Gastrocnemius medialis (tissue), 4 donors: ENCODE data around the gene OPRL1. TPM values are rescaled to one million over a fixed set of nuclear protein-coding genes. Genes with fewer than 3 reads are reported as not detected.

Source experiments
- ATAC-seq, 2 donors: fragments of 150-250 bp; one replicate each; pipeline ENCODE4 v1.9.1; 2016
- DNase-seq, 2 donors: peaks; one replicate each; pipeline ENCODE4 v3.0.0-alpha.2; 2019
- H3K27ac ChIP-seq, 4 donors: fragments of 200-600 bp; sonication (generic); 1 replicate in 1 of 4; 2 replicates in 3 of 4; pipeline ENCODE4 v1.5.1; 2016 to 2018; ENCODE audit warnings: mild to moderate bottlenecking in 2 of 4, moderate library complexity in 1 of 4
- H3K27me3 ChIP-seq, 3 donors: fragments of 200-600 bp; sonication (generic) in 2 of 3; 1 replicate in 1 of 3; 2 replicates in 2 of 3; pipeline versions ENCODE4 v1.5.1 to v1.6.0; 2016 to 2019; ENCODE audit warnings: mild to moderate bottlenecking in 1 of 3, moderate library complexity in 1 of 3
- H3K36me3 ChIP-seq, 2 donors: fragments of 200-600 bp; sonication (generic) in 1 of 2; one replicate each; pipeline ENCODE4 v1.5.1; 2017 to 2018
- H3K4me1 ChIP-seq, 2 donors: fragments of 200-600 bp; sonication (generic) in 1 of 2; one replicate each; pipeline ENCODE4 v1.5.1; 2016 to 2017; ENCODE audit warnings: mild to moderate bottlenecking in 2 of 2
- H3K4me3 ChIP-seq, 4 donors: fragments of 200-600 bp; sonication (generic) in 3 of 4; 1 replicate in 1 of 4; 2 replicates in 3 of 4; pipeline ENCODE4 v1.5.1; 2016 to 2019; ENCODE audit warnings: mild to moderate bottlenecking in 2 of 4
- H3K9me3 ChIP-seq, 3 donors: fragments of 200-600 bp; sonication (generic) in 2 of 3; 1 replicate in 1 of 3; 2 replicates in 2 of 3; pipeline ENCODE4 v1.5.1; 2016 to 2019
- POLR2A ChIP-seq, 2 donors: fragments of 450-650 bp; IDR thresholded peaks; one replicate each; pipeline ENCODE4 v1.6.1; 2017; ENCODE audit warnings: antibody characterized with exemption in 2 of 2, mild to moderate bottlenecking in 2 of 2, moderate library complexity in 2 of 2
- in situ Hi-C, 4 donors: fragments of 200-750 bp; cut with MboI; loops; one replicate each; pipeline versions ENCODE4 v1.15.0 to v1.8.0; 2017; ENCODE audit warnings: low sequenced_read_pairs in 4 of 4
- intact Hi-C: fragments of 100-400 bp; cut with DNase I; formaldehyde crosslinking; loops from one replicate; pipeline ENCODE4 v1.15.1; 2023; ENCODE audit warnings: low total_unique reads
- total RNA-seq, 4 donors: library from RNA; depleted of rRNA; stranded (reverse); fragments of >200 nt; gene quantifications; one replicate each; pipeline versions ENCODE4 v1.1.0 to v1.2.3, GENCODE V29; 2016
- TF ChIP-seq, protein P1 (sequence below), 5 experiments: fragments of 450-650 bp in 3 of 5; fragments of 200-600 bp in 2 of 5; sonication (generic) in 2 of 5; IDR thresholded peaks in 4 of 5; conservative IDR thresholded peaks in 1 of 5; 1 replicate in 4 of 5; 2 replicates in 1 of 5; pipeline ENCODE4 v1.5.1; 2016 to 2019; ENCODE audit warnings: antibody characterized with exemption in 5 of 5, mild to moderate bottlenecking in 3 of 5, moderate library complexity in 3 of 5

Gene OPRL1
- total RNA-seq, 4 donors from 2014 or later = 0.10 to 0.68 (median 0.15) TPM

DNA sequence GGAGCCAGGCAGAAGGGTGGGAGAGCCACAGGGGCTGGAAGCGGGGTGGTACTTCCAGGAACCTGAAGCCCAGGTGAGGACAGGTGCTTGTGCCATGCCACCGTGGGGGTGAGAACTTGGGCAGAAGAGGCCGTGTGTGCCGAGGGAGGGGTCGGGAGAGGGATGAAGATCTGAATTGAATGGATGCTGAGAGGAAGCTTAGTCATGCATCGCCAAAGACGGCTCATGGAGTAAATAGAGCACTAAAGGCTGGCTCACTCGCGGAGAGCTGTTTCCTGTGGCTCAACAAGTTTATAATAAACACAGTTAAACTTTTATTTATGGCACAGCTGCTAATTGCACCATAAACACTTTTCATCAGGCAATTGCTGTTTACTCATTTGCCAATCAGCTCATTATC lies 62.7 kb downstream of the OPRL1 start:
- no peak for ATAC-seq
- no peak for DNase-seq
- TF ChIP-seq, protein P1, sequence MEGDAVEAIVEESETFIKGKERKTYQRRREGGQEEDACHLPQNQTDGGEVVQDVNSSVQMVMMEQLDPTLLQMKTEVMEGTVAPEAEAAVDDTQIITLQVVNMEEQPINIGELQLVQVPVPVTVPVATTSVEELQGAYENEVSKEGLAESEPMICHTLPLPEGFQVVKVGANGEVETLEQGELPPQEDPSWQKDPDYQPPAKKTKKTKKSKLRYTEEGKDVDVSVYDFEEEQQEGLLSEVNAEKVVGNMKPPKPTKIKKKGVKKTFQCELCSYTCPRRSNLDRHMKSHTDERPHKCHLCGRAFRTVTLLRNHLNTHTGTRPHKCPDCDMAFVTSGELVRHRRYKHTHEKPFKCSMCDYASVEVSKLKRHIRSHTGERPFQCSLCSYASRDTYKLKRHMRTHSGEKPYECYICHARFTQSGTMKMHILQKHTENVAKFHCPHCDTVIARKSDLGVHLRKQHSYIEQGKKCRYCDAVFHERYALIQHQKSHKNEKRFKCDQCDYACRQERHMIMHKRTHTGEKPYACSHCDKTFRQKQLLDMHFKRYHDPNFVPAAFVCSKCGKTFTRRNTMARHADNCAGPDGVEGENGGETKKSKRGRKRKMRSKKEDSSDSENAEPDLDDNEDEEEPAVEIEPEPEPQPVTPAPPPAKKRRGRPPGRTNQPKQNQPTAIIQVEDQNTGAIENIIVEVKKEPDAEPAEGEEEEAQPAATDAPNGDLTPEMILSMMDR (IDR thresholded peaks at IDR 0.05 in 4 of 5, conservative IDR thresholded peaks at IDR 0.05 in 1 of 5) = no peak
- no peak for TF ChIP-seq POLR2A (IDR thresholded peaks at IDR 0.05)
- H3K27me3 ChIP-seq = peaks cover 0 to 12% (median 5%) of the 10 kb centered on the region in 3 donors
- H3K4me1 ChIP-seq = no peaks in the 10 kb centered on the region
- H3K4me3 ChIP-seq = no peak overlapping the region
- H3K36me3 ChIP-seq = no peaks in the 10 kb centered on the region
- H3K9me3 ChIP-seq = no peaks in the 10 kb centered on the region
- in situ Hi-C loops = no loop called here
- H3K27ac ChIP-seq = no peak overlapping the region
- intact Hi-C loops = no loop called here

DNA sequence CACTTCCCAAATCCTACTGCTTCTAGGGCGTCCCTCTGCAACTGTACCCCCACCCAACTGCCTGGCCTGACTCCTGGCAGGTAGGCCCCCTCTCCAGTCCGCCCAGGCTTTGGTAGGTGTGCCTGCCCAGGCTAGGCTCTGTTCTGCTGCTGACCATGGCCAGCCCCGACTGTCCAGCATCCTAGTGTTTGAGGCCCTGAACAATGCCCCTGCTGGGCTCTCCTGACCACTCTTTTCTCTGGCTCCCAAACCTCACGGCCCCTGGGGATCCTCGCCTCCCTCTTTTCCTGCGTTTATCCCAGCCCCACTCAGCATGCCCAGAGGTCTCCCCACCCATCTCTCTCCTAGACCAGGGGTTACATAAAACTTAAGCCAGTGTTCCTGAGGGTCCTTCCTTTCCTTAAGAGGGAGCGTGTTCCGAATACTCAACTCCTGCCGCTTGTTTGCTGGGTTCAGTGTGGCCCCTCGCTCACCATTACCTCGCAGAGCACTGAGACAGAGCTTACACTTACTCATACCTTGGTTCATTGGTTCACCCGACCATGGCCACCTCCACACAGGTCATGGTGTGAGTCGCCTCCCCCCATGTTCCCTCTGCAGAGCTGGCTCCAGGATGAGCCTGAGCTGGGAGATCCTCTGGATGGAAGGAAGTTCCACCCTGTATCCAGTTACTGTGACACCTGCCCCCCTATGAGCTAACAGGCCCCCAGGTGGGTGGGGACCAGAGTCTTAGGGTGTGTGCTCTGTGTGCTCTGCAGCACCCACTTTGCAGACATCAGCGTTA lies 63.3 kb downstream of the OPRL1 start:
- no peak for DNase-seq
- no peaks in the 10 kb centered on the region for H3K9me3 ChIP-seq
- TF ChIP-seq POLR2A (IDR thresholded peaks at IDR 0.05) = no peak
- TF ChIP-seq, protein P1 (IDR thresholded peaks at IDR 0.05 in 4 of 5, conservative IDR thresholded peaks at IDR 0.05 in 1 of 5) = no peak

DNA sequence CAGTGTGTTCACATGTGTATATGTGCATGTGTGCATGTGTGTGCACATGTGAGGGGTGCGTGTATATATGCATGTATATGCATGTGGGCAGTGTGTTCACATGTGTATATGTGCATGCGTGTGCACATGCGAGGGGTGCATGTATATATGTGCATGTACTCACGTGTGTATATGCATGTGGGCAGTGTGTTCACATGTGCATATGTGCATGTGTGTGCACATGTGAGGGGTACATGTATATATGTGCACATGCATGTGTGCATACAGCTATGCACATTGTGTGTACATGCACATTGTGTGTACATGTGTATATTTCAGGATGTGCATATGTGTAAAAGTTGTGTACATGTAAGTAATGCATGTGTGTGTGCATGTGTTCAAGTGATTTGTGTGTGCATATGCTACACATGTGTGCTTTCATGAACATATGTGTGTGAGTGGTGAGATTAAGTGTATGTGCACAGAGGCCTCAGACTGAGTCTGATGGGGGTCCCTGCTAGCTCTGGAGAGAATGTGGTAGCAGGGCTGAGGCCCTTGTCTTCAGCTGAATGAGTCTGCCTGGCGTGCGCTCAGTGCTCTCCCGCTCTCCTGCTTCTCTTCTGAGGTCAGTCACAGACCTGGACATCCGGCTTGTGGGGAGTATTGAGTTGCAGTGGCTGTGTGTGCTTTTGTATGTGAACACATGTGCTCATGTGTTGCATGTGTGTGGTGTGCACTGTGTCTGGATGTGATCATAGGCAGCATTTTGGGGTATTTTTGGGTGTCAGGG lies 64.4 kb downstream of the OPRL1 start:
- DNase-seq = no peak
- in situ Hi-C loops = no loop called here
- Histone ChIP-seq H3K4me1 (no peaks in the 10 kb centered on the region), H3K4me3 (no peak overlapping the region), H3K27ac (no peak overlapping the region), H3K36me3 (no peaks in the 10 kb centered on the region), H3K27me3 (peaks cover 0 to 12% (median 5%) of the 10 kb centered on the region in 3 donors), H3K9me3 (no peaks in the 10 kb centered on the region)
- intact Hi-C loops = no loop called here
- no peak for TF ChIP-seq POLR2A (IDR thresholded peaks at IDR 0.05)
- TF ChIP-seq, protein P1 (IDR thresholded peaks at IDR 0.05 in 4 of 5, conservative IDR thresholded peaks at IDR 0.05 in 1 of 5) = no peak
- ATAC-seq = no peak

More for the DNA sequence above, 63.3 kb downstream of the OPRL1 start:
- Histone ChIP-seq H3K4me1 (no peaks in the 10 kb centered on the region), H3K27me3 (peaks cover 0 to 12% (median 5%) of the 10 kb centered on the region in 3 donors), H3K36me3 (no peaks in the 10 kb centered on the region), H3K4me3 (no peak overlapping the region), H3K27ac (no peak overlapping the region)
- ATAC-seq = no peak
- intact Hi-C loops (no loop called here), in situ Hi-C loops (no loop called here)

DNA sequence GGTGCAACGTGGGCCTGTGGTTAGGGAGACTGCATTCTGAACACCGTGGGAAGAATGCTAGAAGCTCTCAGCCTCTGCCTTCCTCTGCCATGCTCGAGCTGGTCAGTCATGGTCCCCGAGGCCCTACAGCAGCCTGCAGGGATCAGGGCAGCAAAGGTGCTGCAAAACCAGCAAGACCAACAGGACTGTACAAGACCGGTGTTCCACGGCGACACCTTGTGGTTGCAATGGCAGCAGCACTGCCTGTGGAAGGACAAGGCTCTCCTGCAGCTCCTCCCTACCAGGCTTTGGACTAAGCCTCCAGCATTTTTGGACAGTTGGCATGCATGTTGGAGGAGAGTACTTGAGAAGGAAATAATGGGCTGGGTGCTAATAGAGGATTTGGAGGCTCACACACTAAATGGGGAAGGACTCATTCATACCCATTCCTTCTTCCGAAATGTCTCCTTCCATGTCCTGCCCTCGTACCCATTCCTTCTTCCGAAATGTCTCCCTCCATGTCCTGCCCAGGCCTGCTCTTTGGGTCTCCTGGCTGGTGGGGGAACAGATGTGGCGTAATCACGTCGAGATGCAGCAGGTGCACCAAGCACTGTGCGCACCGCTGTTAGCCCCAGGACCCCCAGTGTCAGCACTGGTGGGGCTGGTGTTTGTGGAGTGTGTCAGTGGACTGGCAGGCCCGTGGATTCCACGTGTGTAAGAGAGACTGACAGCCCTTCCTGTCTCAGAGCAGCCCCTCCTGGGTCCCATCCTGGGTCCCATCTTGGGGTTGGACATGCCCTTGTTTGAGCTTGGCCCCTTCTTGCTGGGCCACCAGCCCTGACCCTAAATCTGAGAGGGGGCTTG lies 65.8 kb downstream of the OPRL1 start:
- Histone ChIP-seq H3K4me1 (no peaks in the 10 kb centered on the region), H3K9me3 (no peaks in the 10 kb centered on the region), H3K4me3 (no peak overlapping the region), H3K27me3 (peaks cover 0 to 12% (median 5%) of the 10 kb centered on the region in 3 donors), H3K27ac (no peak overlapping the region), H3K36me3 (no peaks in the 10 kb centered on the region)
- intact Hi-C loops = no loop called here
- ATAC-seq (no peak), DNase-seq (no peak)
- TF ChIP-seq, protein P1 (IDR thresholded peaks at IDR 0.05 in 4 of 5, conservative IDR thresholded peaks at IDR 0.05 in 1 of 5) = no peak
- TF ChIP-seq POLR2A (IDR thresholded peaks at IDR 0.05) = no peak
- in situ Hi-C loops = no loop called here
